Stimulated activated CD4-positive, alpha-beta T cell treated with anti-CD3 and anti-CD28 coated beads, Interleukin-12 subunit alpha, Interleukin-12 subunit beta, amount 100 ng/mL, for 24 hours (primary cell): ENCODE measurements around the gene LIPM.

Experiments
- DNase-seq, 2 experiments: peaks; one replicate each; pipeline ENCODE4 v3.0.0-alpha.2; 2020; ENCODE audit warnings: low read depth in 2 of 2

Gene LIPM

GRCh38 chr10:88802523-88803285 lies at the start of gene LIPM:
LIPM (plus strand) TSS chr10:88802730; CDS start chr10:88802897, 167 bp downstream.
- DNase-seq: no peak

- DNase-seq: no peak
Measured at GRCh38 chr10:88754287-88754686, 48.2 kb upstream of the LIPM start.

- DNase-seq: peak in 1 of 2 experiments; percentile 9
Measured at GRCh38 chr10:88755753-88756152, 46.8 kb upstream of the LIPM start.

- no peak for DNase-seq
Measured at GRCh38 chr10:88756660-88757059, 45.9 kb upstream of the LIPM start.

GRCh38 chr10:88759366-88760101 lies 43.0 kb upstream of the LIPM start, which contains the start of gene LIPN:
LIPN (plus strand) TSS chr10:88760020; CDS start chr10:88761406, 1,386 bp downstream.
- DNase-seq: no peak

- no peak for DNase-seq
Measured at GRCh38 chr10:88762906-88763305, 39.6 kb upstream of the LIPM start.

GRCh38 chr10:88763441-88763840 lies 39.1 kb upstream of the LIPM start:
- DNase-seq: no peak

- no peak for DNase-seq
Measured at GRCh38 chr10:88764110-88764509, 38.4 kb upstream of the LIPM start.

GRCh38 chr10:88765816-88766215 lies 36.7 kb upstream of the LIPM start:
- no peak for DNase-seq

GRCh38 chr10:88769384-88769783 lies 33.1 kb upstream of the LIPM start:
- no peak for DNase-seq

GRCh38 chr10:88781206-88781605 lies 21.3 kb upstream of the LIPM start:
- no peak for DNase-seq

- no peak for DNase-seq
Measured at GRCh38 chr10:88782222-88782621, 20.3 kb upstream of the LIPM start.

GRCh38 chr10:88783724-88784123 lies 18.8 kb upstream of the LIPM start:
- no peak for DNase-seq

GRCh38 chr10:88786032-88786770 lies 16.3 kb upstream of the LIPM start:
- DNase-seq: no peak

- no peak for DNase-seq
Measured at GRCh38 chr10:88787463-88787862, 15.1 kb upstream of the LIPM start.

- DNase-seq: no peak
Measured at GRCh38 chr10:88788924-88789323, 13.6 kb upstream of the LIPM start.

GRCh38 chr10:88791924-88792323 lies 10.6 kb upstream of the LIPM start:
- no peak for DNase-seq

- no peak for DNase-seq
Measured at GRCh38 chr10:88792661-88793060, 9.9 kb upstream of the LIPM start.

GRCh38 chr10:88793712-88794299 lies 8.7 kb upstream of the LIPM start:
- no peak for DNase-seq

- no peak for DNase-seq
Measured at GRCh38 chr10:88794731-88795130, 7.8 kb upstream of the LIPM start.

- peak in 1 of 2 experiments; percentile 7 for DNase-seq
Measured at GRCh38 chr10:88800152-88801125, 2.1 kb upstream of the LIPM start.
